Epithelial cell of proximal tubule (primary cell): ENCODE data around the gene CCDC85B. TPM values are rescaled to one million over a fixed set of nuclear protein-coding genes. Genes with fewer than 3 reads are reported as not detected.

ENCODE experiments used
- DNase-seq: peaks from one replicate; pipeline ENCODE4 v3.0.0-alpha.2; 2011; ENCODE audit warnings: low read depth
- H3K4me3 ChIP-seq: 2 replicates; pipeline ENCODE4 v1.5.1; 2011; ENCODE audit warnings: low read depth, mild to moderate bottlenecking, low read length
- total RNA-seq: library from RNA; depleted of rRNA; stranded (reverse); fragments of >200 nt; gene quantifications from 2 replicates; pipeline ENCODE4 v1.2.3, GENCODE V29; 2015
- TF ChIP-seq, protein P1 (sequence below): conservative IDR thresholded peaks from 2 replicates; pipeline ENCODE4 v1.5.1; 2012; ENCODE audit warnings: low read depth, mild to moderate bottlenecking, low read length

CCDC85B gene
- total RNA-seq, 1 donor from 2014 or later: 94.2 TPM

DNA sequence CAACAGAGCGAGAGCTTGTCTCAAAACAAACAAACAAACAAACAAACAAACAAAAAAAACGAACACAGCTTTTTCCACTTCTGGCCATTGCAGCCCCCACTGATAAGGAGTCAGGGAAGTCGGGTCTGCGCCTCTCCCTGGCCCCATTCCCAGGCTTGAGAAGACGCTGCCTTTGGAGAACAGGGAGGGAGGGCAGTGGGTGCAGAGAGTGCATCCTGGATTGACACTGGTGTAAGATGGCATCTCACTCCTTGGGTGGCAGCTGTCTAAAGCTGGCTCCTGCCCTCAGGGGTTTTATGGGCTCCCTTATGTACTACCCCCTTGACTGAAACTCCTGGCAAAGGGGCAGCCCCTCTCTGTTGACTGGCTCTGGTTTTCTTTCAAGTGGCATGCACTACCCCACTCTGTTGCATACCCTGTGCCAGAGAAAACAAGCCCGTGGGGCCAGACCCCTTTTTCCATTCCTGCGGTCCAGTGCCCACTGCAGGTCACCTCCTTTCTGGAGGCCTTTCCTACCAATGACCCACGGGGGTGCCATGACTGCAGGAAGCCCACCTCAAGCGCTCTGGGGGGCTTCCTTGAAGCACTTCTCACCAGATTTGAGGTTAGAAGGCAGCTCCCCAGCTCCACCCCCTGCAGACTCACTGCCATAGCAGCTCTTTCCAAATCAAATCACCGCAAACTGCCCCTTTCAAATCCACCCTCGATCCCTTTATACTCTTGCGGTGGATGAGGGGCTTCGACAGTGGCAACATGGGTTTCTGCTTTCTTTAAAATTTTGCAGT lies 41.5 kb downstream of the CCDC85B start:
- no peak overlapping the region for H3K4me3 ChIP-seq
- no peak for DNase-seq
- TF ChIP-seq, protein P1, sequence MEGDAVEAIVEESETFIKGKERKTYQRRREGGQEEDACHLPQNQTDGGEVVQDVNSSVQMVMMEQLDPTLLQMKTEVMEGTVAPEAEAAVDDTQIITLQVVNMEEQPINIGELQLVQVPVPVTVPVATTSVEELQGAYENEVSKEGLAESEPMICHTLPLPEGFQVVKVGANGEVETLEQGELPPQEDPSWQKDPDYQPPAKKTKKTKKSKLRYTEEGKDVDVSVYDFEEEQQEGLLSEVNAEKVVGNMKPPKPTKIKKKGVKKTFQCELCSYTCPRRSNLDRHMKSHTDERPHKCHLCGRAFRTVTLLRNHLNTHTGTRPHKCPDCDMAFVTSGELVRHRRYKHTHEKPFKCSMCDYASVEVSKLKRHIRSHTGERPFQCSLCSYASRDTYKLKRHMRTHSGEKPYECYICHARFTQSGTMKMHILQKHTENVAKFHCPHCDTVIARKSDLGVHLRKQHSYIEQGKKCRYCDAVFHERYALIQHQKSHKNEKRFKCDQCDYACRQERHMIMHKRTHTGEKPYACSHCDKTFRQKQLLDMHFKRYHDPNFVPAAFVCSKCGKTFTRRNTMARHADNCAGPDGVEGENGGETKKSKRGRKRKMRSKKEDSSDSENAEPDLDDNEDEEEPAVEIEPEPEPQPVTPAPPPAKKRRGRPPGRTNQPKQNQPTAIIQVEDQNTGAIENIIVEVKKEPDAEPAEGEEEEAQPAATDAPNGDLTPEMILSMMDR: peak; percentile 9

DNA sequence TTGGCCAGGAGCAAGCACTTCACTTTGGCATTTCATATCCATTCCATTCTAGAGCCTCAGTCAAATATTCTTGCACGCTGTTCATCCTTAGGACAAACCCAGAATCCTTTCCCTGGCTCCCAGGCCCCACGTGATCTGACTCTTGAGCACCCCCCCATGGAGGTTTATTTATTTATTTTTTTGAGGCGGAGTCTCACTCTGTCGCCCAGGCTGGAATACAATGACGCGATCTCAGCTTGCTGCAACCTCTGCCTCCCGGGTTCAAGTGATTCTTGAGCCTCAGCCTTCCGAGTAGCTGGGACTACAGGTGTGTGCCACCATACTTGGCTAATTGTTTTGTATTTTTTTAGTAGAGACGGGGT lies 42.1 kb downstream of the CCDC85B start:
- H3K4me3 ChIP-seq: no peak overlapping the region
- no peak for DNase-seq
- TF ChIP-seq, protein P1: no peak

DNA sequence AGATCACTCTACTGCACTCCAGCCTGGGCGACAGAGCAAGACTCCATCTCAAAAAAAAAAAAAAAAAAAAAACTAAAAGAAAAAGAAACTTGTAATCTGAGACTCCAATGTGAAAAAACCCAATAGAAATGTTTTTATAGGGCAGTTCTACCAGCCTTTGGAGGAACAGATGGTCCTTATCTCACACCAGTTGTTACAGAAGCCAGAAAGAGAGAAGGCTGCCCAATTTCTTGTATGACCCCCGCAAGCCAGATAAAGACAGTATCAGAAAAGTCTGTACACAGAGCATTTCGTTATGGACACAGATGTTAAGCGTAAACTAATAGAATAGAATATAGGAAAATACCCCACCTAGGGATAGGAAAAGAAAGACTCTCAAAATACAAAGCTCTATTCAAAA lies 43.5 kb downstream of the CCDC85B start:
- TF ChIP-seq, protein P1: no peak
- no peak overlapping the region for H3K4me3 ChIP-seq
- DNase-seq: no peak

DNA sequence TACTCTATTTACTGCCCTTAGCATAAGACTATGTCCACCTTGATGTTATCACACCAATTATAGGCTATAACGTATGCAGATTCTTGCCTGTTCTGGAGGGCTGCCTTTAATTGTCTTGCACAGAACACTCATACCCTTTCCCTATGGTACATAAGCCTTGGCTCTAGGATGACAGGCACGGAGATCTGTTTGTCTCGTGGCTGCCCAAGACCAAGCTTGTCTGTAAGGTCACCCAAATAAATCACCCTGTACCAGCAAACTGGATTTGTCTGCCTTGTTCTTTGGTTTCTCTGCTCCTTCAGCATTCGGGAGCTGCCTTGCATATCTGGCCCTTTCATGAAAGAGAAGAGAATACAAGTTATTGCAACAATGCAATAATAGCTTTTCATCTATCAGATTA lies 47.3 kb downstream of the CCDC85B start:
- DNase-seq: no peak
- no peak overlapping the region for H3K4me3 ChIP-seq
- TF ChIP-seq, protein P1: no peak

Other genes with a start within 250 kb of the CCDC85B start
- gene RELA, start 227.8 kb upstream of the CCDC85B start, total RNA-seq: 63.6 and 73.0 TPM in 2 replicates
- gene KAT5, start 178.4 kb upstream of the CCDC85B start, total RNA-seq: 47.2 and 72.2 TPM in 2 replicates
- gene RNASEH2C, start 169.9 kb upstream of the CCDC85B start, total RNA-seq: 76.7 and 81.1 TPM in 2 replicates
- gene AP5B1, start 109.7 kb upstream of the CCDC85B start, total RNA-seq: 14.0 and 17.9 TPM in 2 replicates
- 4.8 and 12.5 TPM in 2 replicates for gene OVOL1, start 103.6 kb upstream of the CCDC85B start, total RNA-seq
- gene SNX32, start 56.7 kb upstream of the CCDC85B start, total RNA-seq: 2.1 TPM in 1 of 2 replicates, not detected in the other
- gene CFL1, start 32.5 kb upstream of the CCDC85B start, total RNA-seq: 2,195 and 2,365 TPM in 2 replicates
- gene MUS81, start 30.2 kb upstream of the CCDC85B start, total RNA-seq: 57.2 and 71.8 TPM in 2 replicates
- 45.1 and 94.7 TPM in 2 replicates for gene EFEMP2, start 17.9 kb upstream of the CCDC85B start, total RNA-seq
- gene CTSW, start 10.8 kb upstream of the CCDC85B start, total RNA-seq: 0.51 and 1.2 TPM in 2 replicates
- gene FIBP, start 2.2 kb upstream of the CCDC85B start, total RNA-seq: 85.3 and 135 TPM in 2 replicates
- 143 and 172 TPM in 2 replicates for gene FOSL1, start 9.7 kb downstream of the CCDC85B start, total RNA-seq
- gene C11orf68, start 28.4 kb downstream of the CCDC85B start, total RNA-seq: 6.6 and 12.4 TPM in 2 replicates
- 225 TPM in 2 replicates for gene DRAP1, start 28.8 kb downstream of the CCDC85B start, total RNA-seq
- gene TSGA10IP, start 54.8 kb downstream of the CCDC85B start, total RNA-seq: not detected in 2 replicates
- gene SART1, start 71.1 kb downstream of the CCDC85B start, total RNA-seq: 28.8 and 30.2 TPM in 2 replicates
- 45.2 and 45.3 TPM in 2 replicates for gene EIF1AD, start 111.5 kb downstream of the CCDC85B start, total RNA-seq
- 144 and 192 TPM in 2 replicates for gene BANF1, start 111.8 kb downstream of the CCDC85B start, total RNA-seq
- gene CST6, start 121.3 kb downstream of the CCDC85B start, total RNA-seq: 53.4 and 89.1 TPM in 2 replicates
- gene CATSPER1, start 135.8 kb downstream of the CCDC85B start, total RNA-seq: 1.4 and 4.7 TPM in 2 replicates
- 2.1 and 2.3 TPM in 2 replicates for gene GAL3ST3, start 158.5 kb downstream of the CCDC85B start, total RNA-seq
- gene SF3B2, start 161.7 kb downstream of the CCDC85B start, total RNA-seq: 204 and 229 TPM in 2 replicates
- 17.5 and 24.9 TPM in 2 replicates for gene PACS1, start 179.6 kb downstream of the CCDC85B start, total RNA-seq